Naive thymus-derived CD8-positive, alpha-beta T cell (primary cell): ENCODE data around the gene ADAMTS5. TPM values are rescaled to one million over a fixed set of nuclear protein-coding genes. Genes with fewer than 3 reads are reported as not detected.

Experiments
- ATAC-seq, 2 donors: fragments of 150-1000 bp; cut with Tn5 transposase in 1 of 2; sonication (Bioruptor Pico), chemical (Tn5 transposase) in 1 of 2; 1 replicate in 1 of 2; 2 replicates in 1 of 2; pipeline ENCODE4 v1.10.0; 2021; ENCODE audit warnings: mild to moderate bottlenecking in 2 of 2, moderate library complexity in 2 of 2
- POLR2A ChIA-PET: fragments of 350-600 bp; sonication (Branson Sonifier 250); formaldehyde crosslinking; loops from one replicate; lab custom pipeline; 2021; ENCODE audit warnings: antibody characterized with exemption; lab: Charles Lee
- DNase-seq, 10 donors: peaks; one replicate each; pipeline versions ENCODE4 v3.0.0 to v3.0.0-alpha.2; 2020 to 2022
- H3K27ac Mint-ChIP-seq, 10 donors: one replicate each; pipeline ENCODE4 v1.8.0; 2020 to 2022; ENCODE audit warnings: mild to moderate bottlenecking in 10 of 10, mixed read lengths in 10 of 10, moderate library complexity in 4 of 10, inconsistent platforms in 1 of 10
- H3K27me3 Mint-ChIP-seq, 5 donors: one replicate each; pipeline ENCODE4 v1.8.0; 2021 to 2022; ENCODE audit warnings: mixed read lengths in 5 of 5
- H3K36me3 Mint-ChIP-seq, 3 donors: one replicate each; pipeline ENCODE4 v1.8.0; 2020 to 2022; ENCODE audit warnings: mixed read lengths in 3 of 3, mild to moderate bottlenecking in 2 of 3, inconsistent platforms in 1 of 3
- H3K4me1 Mint-ChIP-seq, 4 donors: one replicate each; pipeline ENCODE4 v1.8.0; 2021 to 2022; ENCODE audit warnings: mixed read lengths in 4 of 4
- H3K4me3 Mint-ChIP-seq, 10 donors: one replicate each; pipeline ENCODE4 v1.8.0; 2020 to 2022; ENCODE audit warnings: mild to moderate bottlenecking in 10 of 10, mixed read lengths in 10 of 10, moderate library complexity in 6 of 10, inconsistent platforms in 1 of 10
- H3K9me3 Mint-ChIP-seq, 9 donors: one replicate each; pipeline ENCODE4 v1.8.0; 2020 to 2022; ENCODE audit warnings: mixed read lengths in 9 of 9, mild to moderate bottlenecking in 3 of 9, inconsistent platforms in 1 of 9, moderate library complexity in 1 of 9
- polyA plus RNA-seq, 3 donors: library from polyadenylated mRNA; unstranded; fragments of 300-500 nt; fragmentation: Illumina TruSeq; gene quantifications; one replicate each; pipeline ENCODE4 v1.2.3, GENCODE V29; 2021
- total RNA-seq, 8 experiments: library from RNA in 2 of 8; stranded (reverse) in 2 of 8; gene quantifications; one replicate each; pipeline ENCODE4 v1.2.3 and lab custom pipeline; 2021 to 2026

The ADAMTS5 gene
- total and polyA plus RNA-seq, 5 experiments from 2014 or later, result not detected

DNA sequence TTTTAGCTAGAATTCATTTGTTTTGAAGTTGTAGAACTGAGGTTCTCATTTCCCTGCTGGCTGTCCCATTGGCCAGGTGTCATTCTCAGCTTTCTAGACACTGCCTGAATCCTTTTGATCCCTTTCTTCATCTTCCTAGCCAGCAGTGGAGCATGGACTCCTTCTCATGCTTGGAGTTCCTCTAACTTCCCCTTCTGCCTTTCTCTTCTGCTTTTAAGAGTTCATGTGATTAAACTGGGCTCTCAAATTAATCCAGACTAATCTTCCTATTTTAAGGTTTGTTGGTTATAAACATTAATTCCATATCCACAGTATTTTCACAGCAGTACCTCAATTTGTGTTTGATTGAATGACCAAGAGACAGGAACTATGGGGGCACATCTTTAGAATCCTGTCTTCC, 52.3 kb downstream of the ADAMTS5 start:
- peaks cover 0 to 19% (median 2%) of the 10 kb centered on the region in 9 donors for H3K9me3 Mint-ChIP-seq
- H3K36me3 Mint-ChIP-seq, result peaks cover 0 to 3% (median 0%) of the 10 kb centered on the region in 3 donors
- H3K4me3 Mint-ChIP-seq, result no peak overlapping the region
- DNase-seq (no peak), ATAC-seq (no peak)
- no peaks in the 10 kb centered on the region for H3K4me1 Mint-ChIP-seq
- peaks cover 1 to 25% (median 2%) of the 10 kb centered on the region in 5 donors for H3K27me3 Mint-ChIP-seq
- POLR2A ChIA-PET, result no interaction called here
- no peak overlapping the region for H3K27ac Mint-ChIP-seq

DNA sequence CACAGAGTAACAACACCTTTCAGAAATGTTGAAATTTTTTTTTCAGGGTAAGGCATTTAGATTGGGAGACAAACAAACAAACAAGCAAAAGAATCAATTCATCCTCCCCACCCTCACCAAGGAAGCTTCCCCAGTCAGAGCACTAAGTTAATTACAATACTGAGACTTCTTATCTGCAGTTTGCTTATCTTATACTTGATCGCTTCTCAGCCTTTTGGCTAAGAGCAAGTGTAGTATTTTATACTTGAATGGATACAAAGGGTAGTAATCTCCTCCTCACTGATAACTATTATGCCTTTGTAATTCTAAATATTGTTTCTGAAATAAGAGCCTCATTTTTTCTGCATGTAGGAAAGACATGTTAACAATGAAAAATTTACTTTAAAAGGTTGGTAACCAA, 54.4 kb downstream of the ADAMTS5 start:
- Mint-ChIP-seq H3K9me3 (peaks cover 0 to 19% (median 2%) of the 10 kb centered on the region in 9 donors), H3K27ac (no peak overlapping the region), H3K4me1 (no peaks in the 10 kb centered on the region), H3K4me3 (no peak overlapping the region), H3K36me3 (peaks cover 0 to 3% (median 0%) of the 10 kb centered on the region in 3 donors), H3K27me3 (peaks cover 1 to 25% (median 4%) of the 10 kb centered on the region in 5 donors)
- no peak for DNase-seq
- POLR2A ChIA-PET, result no interaction called here
- no peak for ATAC-seq

DNA sequence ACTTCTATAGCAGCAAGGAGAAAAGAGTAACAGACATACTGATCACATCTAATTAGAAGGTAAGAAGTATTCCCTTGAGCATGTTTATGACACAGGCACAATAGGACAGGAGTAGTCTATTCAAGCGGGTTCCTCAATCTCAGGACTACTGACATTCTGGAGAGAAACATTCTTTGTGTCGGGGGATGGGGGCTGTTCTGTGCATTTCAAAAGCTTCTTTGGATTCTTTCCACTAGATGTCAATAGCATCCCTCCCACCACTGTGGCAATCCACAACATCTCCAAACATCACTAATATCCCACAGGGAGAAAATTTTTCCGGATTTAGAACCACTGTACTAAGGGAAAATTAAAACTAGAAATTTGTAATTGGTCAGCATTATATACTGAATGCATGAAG, 56.9 kb downstream of the ADAMTS5 start:
- ATAC-seq (no peak), DNase-seq (no peak)
- peaks cover 0 to 6% (median 0%) of the 10 kb centered on the region in 3 donors for H3K36me3 Mint-ChIP-seq
- no peak overlapping the region for H3K4me3 Mint-ChIP-seq
- POLR2A ChIA-PET, result no interaction called here
- no peaks in the 10 kb centered on the region for H3K4me1 Mint-ChIP-seq
- H3K9me3 Mint-ChIP-seq, result peaks cover 0 to 14% (median 4%) of the 10 kb centered on the region in 9 donors
- H3K27me3 Mint-ChIP-seq, result peaks cover 0 to 20% (median 1%) of the 10 kb centered on the region in 5 donors
- no peak overlapping the region for H3K27ac Mint-ChIP-seq

DNA sequence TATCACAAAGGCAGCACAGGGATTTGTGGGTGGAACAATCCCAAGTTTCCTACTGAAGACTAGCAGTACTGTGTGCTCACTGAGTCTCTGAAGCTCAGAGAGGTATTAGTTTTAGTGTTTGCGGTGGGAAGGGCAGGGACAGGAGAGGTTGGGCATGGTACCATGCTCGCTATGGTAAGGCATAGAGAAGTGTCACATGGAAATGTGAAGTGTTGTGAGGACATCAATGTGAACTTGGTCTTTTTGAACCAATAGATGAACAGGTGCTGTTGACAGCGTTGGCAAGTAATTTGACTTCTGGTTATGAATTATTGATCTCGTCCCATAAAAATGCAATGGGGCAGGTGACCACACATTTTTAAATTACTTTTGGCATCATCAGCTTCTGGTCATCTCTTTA, 65.9 kb downstream of the ADAMTS5 start:
- Mint-ChIP-seq H3K27me3 (peaks cover 0 to 7% (median 1%) of the 10 kb centered on the region in 5 donors), H3K9me3 (peaks cover 0 to 6% (median 0%) of the 10 kb centered on the region in 9 donors), H3K4me3 (no peak overlapping the region), H3K27ac (no peak overlapping the region), H3K36me3 (peaks cover 0 to 3% (median 0%) of the 10 kb centered on the region in 3 donors), H3K4me1 (no peaks in the 10 kb centered on the region)
- POLR2A ChIA-PET, result no interaction called here
- DNase-seq (no peak), ATAC-seq (no peak)

DNA sequence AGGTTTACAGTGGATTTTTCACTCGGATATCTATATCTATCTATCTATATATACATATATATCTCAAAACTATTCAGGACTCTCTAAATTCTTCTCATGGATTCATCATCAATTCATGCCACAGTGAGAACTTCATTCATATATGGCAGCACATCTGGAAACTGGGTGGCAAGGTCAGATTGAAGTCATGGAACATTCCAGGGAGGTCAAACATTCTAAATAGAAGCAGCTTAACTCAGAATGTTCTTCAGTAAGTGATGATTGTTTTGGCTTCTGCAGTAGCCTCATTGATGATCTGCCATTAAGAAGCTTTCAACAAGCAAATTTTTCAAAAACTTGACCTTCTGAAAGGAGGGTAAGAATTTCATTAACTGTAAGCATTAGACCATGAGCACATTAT, 74.7 kb downstream of the ADAMTS5 start:
- Mint-ChIP-seq H3K4me1 (no peaks in the 10 kb centered on the region), H3K9me3 (peaks cover 0 to 4% (median 0%) of the 10 kb centered on the region in 9 donors), H3K27ac (no peak overlapping the region), H3K36me3 (no peaks in the 10 kb centered on the region), H3K4me3 (no peak overlapping the region), H3K27me3 (peaks cover 0 to 19% (median 5%) of the 10 kb centered on the region in 5 donors)
- ATAC-seq, result no peak
- no peak for DNase-seq
- POLR2A ChIA-PET, result no interaction called here

DNA sequence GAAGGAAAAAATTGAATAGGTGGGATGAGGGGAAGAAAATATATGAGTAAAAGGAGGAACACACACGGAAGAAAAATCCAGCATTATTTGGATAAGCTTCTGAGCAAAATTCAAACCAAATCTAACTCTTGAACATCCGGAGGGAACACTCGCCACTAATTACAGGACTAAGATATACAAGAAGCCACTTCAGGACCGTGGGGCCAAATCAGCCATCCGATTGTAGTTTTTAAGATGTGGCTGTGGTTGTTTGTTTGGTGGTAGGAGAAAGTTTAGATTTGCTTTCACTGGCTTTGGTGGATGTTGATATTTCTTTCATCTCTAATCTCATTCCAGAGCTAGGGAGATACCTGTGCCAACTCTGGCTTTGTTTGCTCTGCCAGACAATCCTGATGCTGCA, 78.0 kb downstream of the ADAMTS5 start:
- Mint-ChIP-seq H3K9me3 (peaks cover 0 to 11% (median 0%) of the 10 kb centered on the region in 9 donors), H3K27ac (no peak overlapping the region), H3K4me1 (no peaks in the 10 kb centered on the region), H3K4me3 (no peak overlapping the region), H3K27me3 (peaks cover 4 to 25% (median 9%) of the 10 kb centered on the region in 5 donors), H3K36me3 (no peaks in the 10 kb centered on the region)
- ATAC-seq (no peak), DNase-seq (no peak)
- POLR2A ChIA-PET, result no interaction called here

DNA sequence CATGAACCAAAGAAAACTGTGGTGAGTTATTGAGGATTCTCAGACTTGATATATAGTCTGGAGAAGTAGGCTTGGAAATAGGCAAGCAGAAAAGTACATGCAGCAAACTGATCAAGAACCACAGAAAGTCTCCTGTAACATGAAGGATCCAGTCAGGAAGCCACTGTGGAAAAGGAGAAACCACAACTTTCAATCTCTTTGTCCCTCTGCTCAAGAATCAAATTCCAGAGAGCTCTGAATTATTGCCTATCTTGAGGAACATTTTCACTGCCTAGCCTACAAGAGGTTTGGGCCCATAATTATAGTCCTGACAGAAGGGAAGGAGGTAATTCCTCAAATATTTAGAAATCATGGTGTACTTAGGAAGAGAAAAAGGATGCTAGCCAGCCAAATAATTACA, 78.6 kb downstream of the ADAMTS5 start:
- POLR2A ChIA-PET, result no interaction called here
- Mint-ChIP-seq H3K36me3 (no peaks in the 10 kb centered on the region), H3K9me3 (peaks cover 0 to 11% (median 0%) of the 10 kb centered on the region in 9 donors), H3K27me3 (peaks cover 4 to 18% (median 8%) of the 10 kb centered on the region in 5 donors), H3K4me1 (no peaks in the 10 kb centered on the region), H3K4me3 (no peak overlapping the region), H3K27ac (no peak overlapping the region)
- ATAC-seq, result no peak
- DNase-seq, result no peak

DNA sequence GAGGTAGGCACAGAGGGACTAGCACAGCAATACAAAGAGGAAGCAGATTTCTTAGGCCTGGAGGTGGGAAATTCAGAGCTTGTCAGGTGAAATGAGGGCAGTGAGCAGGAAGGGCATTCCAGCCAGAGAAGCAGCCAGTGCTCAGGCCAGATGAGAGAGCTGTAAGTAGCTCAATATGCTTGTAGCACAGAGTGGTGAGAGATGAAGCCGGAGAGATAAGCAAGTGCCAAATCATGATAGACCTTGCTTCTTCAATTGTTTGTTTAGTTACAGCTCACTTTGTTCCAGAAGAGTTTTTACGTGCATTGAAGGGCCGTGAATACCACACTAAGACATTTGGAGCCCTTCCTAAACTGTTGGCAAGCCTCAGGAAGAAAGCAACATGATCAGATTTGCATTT, 79.6 kb downstream of the ADAMTS5 start:
- no peak overlapping the region for H3K4me3 Mint-ChIP-seq
- DNase-seq (no peak), ATAC-seq (no peak)
- H3K27ac Mint-ChIP-seq, result no peak overlapping the region
- H3K36me3 Mint-ChIP-seq, result no peaks in the 10 kb centered on the region
- H3K27me3 Mint-ChIP-seq, result peaks cover 4 to 16% (median 9%) of the 10 kb centered on the region in 5 donors
- no peaks in the 10 kb centered on the region for H3K4me1 Mint-ChIP-seq
- H3K9me3 Mint-ChIP-seq, result peaks cover 0 to 11% (median 0%) of the 10 kb centered on the region in 9 donors
- POLR2A ChIA-PET, result no interaction called here

DNA sequence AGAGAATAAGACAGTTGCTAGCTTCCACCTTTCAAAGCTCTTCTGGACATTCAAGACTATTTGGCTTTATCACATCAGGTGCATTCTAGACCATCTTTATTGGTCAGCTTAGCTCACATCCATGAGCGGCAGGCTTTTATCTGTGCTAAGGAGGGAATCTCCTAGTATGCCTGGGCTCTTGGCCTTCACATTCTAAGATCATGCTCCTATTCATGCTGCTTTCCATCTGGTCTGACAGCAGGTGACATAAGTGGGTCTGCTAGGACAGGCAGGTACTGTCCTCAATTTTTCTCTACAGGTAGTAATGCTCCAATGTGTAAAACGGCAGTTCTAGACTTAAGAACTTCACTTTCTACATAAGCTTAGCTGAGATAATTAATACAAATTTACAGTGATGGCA, 82.5 kb downstream of the ADAMTS5 start:
- H3K4me1 Mint-ChIP-seq, result no peaks in the 10 kb centered on the region
- no peak overlapping the region for H3K4me3 Mint-ChIP-seq
- H3K9me3 Mint-ChIP-seq, result peaks cover 0 to 11% (median 0%) of the 10 kb centered on the region in 9 donors
- H3K27me3 Mint-ChIP-seq, result peaks cover 9 to 24% (median 12%) of the 10 kb centered on the region in 5 donors
- no peak overlapping the region for H3K27ac Mint-ChIP-seq
- no peak for DNase-seq
- POLR2A ChIA-PET, result no interaction called here
- H3K36me3 Mint-ChIP-seq, result no peaks in the 10 kb centered on the region
- no peak for ATAC-seq

DNA sequence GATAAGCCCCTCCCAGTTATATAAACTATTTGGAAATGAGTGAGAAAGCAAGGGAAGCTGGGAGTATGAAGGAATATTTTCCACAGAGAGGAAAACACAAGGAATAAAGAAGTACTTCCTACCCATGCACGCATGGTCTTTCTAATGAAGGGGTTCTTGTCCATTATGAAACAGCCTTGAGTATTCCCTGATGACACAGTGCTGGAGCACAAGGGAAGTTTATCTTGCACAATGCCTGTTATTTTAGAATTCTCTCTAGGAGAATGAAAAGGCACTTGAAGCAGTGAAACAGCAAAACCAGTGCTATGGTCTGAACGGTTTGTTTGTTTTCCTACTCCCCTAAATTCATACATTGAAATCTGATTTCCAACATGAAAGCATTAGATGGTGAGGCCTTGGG, 83.1 kb downstream of the ADAMTS5 start:
- DNase-seq (no peak), ATAC-seq (no peak)
- no peaks in the 10 kb centered on the region for H3K4me1 Mint-ChIP-seq
- POLR2A ChIA-PET, result no interaction called here
- H3K9me3 Mint-ChIP-seq, result peaks cover 0 to 11% (median 0%) of the 10 kb centered on the region in 9 donors
- H3K36me3 Mint-ChIP-seq, result no peaks in the 10 kb centered on the region
- no peak overlapping the region for H3K27ac Mint-ChIP-seq
- no peak overlapping the region for H3K4me3 Mint-ChIP-seq
- H3K27me3 Mint-ChIP-seq, result peaks cover 9 to 24% (median 12%) of the 10 kb centered on the region in 5 donors

DNA sequence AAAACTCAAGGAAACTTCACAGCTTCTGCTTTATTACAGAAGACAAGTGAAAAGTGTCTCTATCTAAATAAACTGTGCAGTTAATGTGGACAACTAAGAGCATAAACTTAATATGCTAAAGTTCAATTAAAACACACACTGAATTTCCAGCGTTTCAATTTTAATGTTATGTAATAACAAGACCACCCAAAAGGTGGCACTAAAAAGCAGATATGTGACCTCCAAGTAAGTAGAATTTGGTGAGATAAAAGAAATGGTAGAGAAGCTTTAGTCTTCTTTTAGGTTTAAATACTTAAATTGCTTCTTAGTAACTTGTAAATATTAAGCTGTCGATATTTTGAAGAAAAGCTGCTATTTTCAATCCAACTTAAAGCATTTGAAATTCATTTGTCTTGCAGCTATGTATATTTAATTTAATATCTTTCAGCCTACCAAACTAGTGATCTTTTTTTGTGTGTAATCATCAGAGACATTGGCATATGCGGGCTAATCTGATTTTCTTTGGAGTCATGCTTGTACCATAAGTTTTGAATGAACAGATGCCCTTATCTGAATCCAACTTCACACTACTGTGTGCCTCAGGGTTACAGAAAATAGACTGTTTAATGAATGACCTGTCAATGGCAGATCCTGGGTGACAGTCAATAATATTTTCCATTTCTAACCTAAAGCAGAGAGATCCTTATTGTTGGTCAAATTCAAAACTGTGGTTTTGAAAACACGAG, 85.2 kb downstream of the ADAMTS5 start:
- DNase-seq (no peak), ATAC-seq (no peak)
- Mint-ChIP-seq H3K36me3 (no peaks in the 10 kb centered on the region), H3K4me3 (no peak overlapping the region), H3K9me3 (peaks cover 0 to 2% (median 0%) of the 10 kb centered on the region in 9 donors), H3K27me3 (peaks cover 5 to 15% (median 9%) of the 10 kb centered on the region in 5 donors), H3K4me1 (no peaks in the 10 kb centered on the region), H3K27ac (no peak overlapping the region)
- POLR2A ChIA-PET, result no interaction called here

DNA sequence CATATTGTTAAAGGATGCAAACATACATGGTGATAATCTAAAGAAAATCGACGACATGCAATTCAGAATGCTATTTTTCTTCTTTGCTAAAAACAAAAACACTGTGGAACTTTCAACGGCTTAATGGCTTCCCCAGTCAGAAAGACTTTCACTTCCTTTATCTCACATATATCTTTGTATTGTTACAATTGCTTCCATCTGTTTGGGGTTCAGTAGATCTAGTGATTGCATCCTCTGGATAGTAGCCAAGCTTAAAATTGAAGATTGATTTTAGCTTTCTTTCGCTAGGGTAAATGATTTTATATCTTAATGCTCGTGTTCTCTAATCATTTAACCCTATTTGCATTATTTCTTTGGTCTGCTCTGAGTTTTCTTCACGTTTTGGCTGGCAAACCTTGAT, 89.9 kb downstream of the ADAMTS5 start:
- peaks cover 2 to 6% (median 3%) of the 10 kb centered on the region in 5 donors for H3K27me3 Mint-ChIP-seq
- no peak overlapping the region for H3K4me3 Mint-ChIP-seq
- H3K36me3 Mint-ChIP-seq, result peaks cover 0 to 4% (median 0%) of the 10 kb centered on the region in 3 donors
- no peaks in the 10 kb centered on the region for H3K4me1 Mint-ChIP-seq
- POLR2A ChIA-PET, result no interaction called here
- H3K27ac Mint-ChIP-seq, result no peak overlapping the region
- ATAC-seq, result no peak
- no peak for DNase-seq
- peaks cover 0 to 12% (median 2%) of the 10 kb centered on the region in 9 donors for H3K9me3 Mint-ChIP-seq

DNA sequence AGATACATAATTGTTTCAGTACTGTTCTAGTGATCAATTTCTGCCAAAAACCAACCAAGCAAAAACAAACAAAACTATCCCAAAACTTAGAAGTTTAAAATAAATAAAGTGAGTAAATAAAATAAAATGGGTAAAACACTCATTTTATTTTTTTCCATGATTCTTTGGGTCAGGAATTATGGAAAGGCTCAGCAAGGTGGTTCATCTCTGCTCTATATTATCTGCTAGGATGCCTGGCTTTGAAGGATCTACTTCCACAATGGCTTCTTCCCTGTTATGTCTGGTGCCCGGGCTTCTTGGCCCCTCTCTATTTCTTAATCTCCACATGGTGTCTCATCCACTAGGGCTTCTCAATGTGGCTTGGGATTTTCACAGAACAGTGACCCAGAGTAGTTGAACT, 92.5 kb downstream of the ADAMTS5 start:
- POLR2A ChIA-PET, result no interaction called here
- H3K4me3 Mint-ChIP-seq, result no peak overlapping the region

More for the DNA sequence above, 92.5 kb downstream of the ADAMTS5 start:
- DNase-seq, result no peak
- peaks cover 0 to 2% (median 0%) of the 10 kb centered on the region in 4 donors for H3K4me1 Mint-ChIP-seq
- peaks cover 0 to 12% (median 2%) of the 10 kb centered on the region in 9 donors for H3K9me3 Mint-ChIP-seq
- H3K36me3 Mint-ChIP-seq, result peaks cover 0 to 4% (median 0%) of the 10 kb centered on the region in 3 donors
- H3K27me3 Mint-ChIP-seq, result peaks cover 0 to 9% (median 1%) of the 10 kb centered on the region in 5 donors
- no peak overlapping the region for H3K27ac Mint-ChIP-seq
- no peak for ATAC-seq
